Activated CD4-positive, alpha-beta T cell treated with anti-CD3 and anti-CD28 coated beads, Interleukin-2, amount 10 ng/mL, durations not matched to agents 24 days and 14 days (primary cell): ENCODE measurements around the gene CCN6. TPM values are rescaled to one million over a fixed set of nuclear protein-coding genes. Genes with fewer than 3 reads are reported as not detected.
"Not testable (repeated sequence)": the region's sequence is repeated elsewhere in the genome, so short reads cannot be mapped to it uniquely, and the experiment has no call there.

ENCODE experiments used
- DNase-seq: peaks from one replicate; pipeline ENCODE4 v3.0.0; 2022
- H3K27ac Mint-ChIP-seq: one replicate; pipeline ENCODE4 v1.8.0; 2022; ENCODE audit warnings: mild to moderate bottlenecking, mixed read lengths
- H3K27me3 Mint-ChIP-seq: one replicate; pipeline ENCODE4 v1.8.0; 2022; ENCODE audit warnings: mixed read lengths
- H3K36me3 Mint-ChIP-seq: one replicate; pipeline ENCODE4 v1.8.0; 2022; ENCODE audit warnings: low read depth, mild to moderate bottlenecking, mixed read lengths
- H3K4me1 Mint-ChIP-seq: one replicate; pipeline ENCODE4 v1.8.0; 2021; ENCODE audit warnings: mixed read lengths
- H3K4me3 Mint-ChIP-seq: one replicate; pipeline ENCODE4 v1.8.0; 2022; ENCODE audit warnings: mild to moderate bottlenecking, moderate library complexity, mixed read lengths
- H3K9me3 Mint-ChIP-seq: one replicate; pipeline ENCODE4 v1.8.0; 2021; ENCODE audit warnings: mixed read lengths
- intact Hi-C: fragments of 100-400 bp; cut with micrococcal nuclease; formaldehyde crosslinking; loops from one replicate; pipeline ENCODE4 v1.15.1; 2023
- total RNA-seq: library from RNA; stranded (reverse); gene quantifications from 2 replicates; pipeline ENCODE4 v1.2.3, GENCODE V29; 2022

CCN6 gene
- total RNA-seq, 1 donor from 2014 or later, result 0.72 TPM

GRCh38 chr6:112049026-112049799, 4.7 kb upstream of the CCN6 start:
- Mint-ChIP-seq H3K27ac (no peak overlapping the region), H3K36me3 (no peaks in the 10 kb centered on the region), H3K4me3 (no peak overlapping the region), H3K27me3 (no peaks in the 10 kb centered on the region), H3K4me1 (peaks cover 11% of the 10 kb centered on the region), H3K9me3 (no peaks in the 10 kb centered on the region)
- DNase-seq, result no peak
- intact Hi-C loops, result no loop called here

DNA sequence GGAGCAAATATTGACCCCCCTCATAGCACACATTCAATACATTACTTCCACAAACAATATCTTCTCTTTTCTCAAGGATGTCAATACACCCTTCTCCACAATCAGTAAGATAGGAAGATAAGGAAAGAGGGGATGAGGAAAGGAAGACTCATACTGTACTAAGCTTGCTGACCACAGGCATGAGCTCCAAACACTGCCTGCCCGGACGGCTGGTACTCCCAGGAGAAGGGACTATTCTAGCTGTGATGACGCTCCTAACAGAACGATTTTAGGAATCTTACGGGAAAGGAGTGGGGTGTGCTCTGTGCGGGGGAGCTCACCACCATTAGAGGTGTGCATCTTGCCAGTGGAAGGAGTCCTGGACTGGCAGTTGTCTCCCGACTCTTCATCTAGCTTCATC, 3.9 kb upstream of the CCN6 start:
- H3K9me3 Mint-ChIP-seq, result no peaks in the 10 kb centered on the region
- intact Hi-C loops, result no loop called here
- no peak overlapping the region for H3K4me3 Mint-ChIP-seq
- no peak for DNase-seq
- peaks cover 10% of the 10 kb centered on the region for H3K4me1 Mint-ChIP-seq
- peaks cover 2% of the 10 kb centered on the region for H3K27me3 Mint-ChIP-seq
- H3K36me3 Mint-ChIP-seq, result no peaks in the 10 kb centered on the region
- H3K27ac Mint-ChIP-seq, result no peak overlapping the region

- Mint-ChIP-seq H3K36me3 (no peaks in the 10 kb centered on the region), H3K27me3 (peaks cover 4% of the 10 kb centered on the region), H3K4me1 (peaks cover 10% of the 10 kb centered on the region), H3K4me3 (no peak overlapping the region), H3K27ac (no peak overlapping the region), H3K9me3 (no peaks in the 10 kb centered on the region)
- DNase-seq, result no peak
- intact Hi-C loops, result no loop called here
Measured at GRCh38 chr6:112050429-112050828, 3.5 kb upstream of the CCN6 start.

GRCh38 chr6:112051251-112051740, 2.6 kb upstream of the CCN6 start:
- H3K4me3 Mint-ChIP-seq, DNase-seq, H3K4me1 Mint-ChIP-seq, H3K36me3 Mint-ChIP-seq, H3K27ac Mint-ChIP-seq, H3K9me3 Mint-ChIP-seq, intact Hi-C loops, H3K27me3 Mint-ChIP-seq: not testable (repeated sequence)

- Mint-ChIP-seq H3K4me1 (peaks cover 5% of the 10 kb centered on the region), H3K27me3 (peaks cover 4% of the 10 kb centered on the region), H3K9me3 (no peaks in the 10 kb centered on the region), H3K27ac (no peak overlapping the region), H3K4me3 (no peak overlapping the region), H3K36me3 (no peaks in the 10 kb centered on the region)
- intact Hi-C loops, result no loop called here
- no peak for DNase-seq
Measured at GRCh38 chr6:112054555-112055190, 769 bp downstream of the CCN6 start.

DNA sequence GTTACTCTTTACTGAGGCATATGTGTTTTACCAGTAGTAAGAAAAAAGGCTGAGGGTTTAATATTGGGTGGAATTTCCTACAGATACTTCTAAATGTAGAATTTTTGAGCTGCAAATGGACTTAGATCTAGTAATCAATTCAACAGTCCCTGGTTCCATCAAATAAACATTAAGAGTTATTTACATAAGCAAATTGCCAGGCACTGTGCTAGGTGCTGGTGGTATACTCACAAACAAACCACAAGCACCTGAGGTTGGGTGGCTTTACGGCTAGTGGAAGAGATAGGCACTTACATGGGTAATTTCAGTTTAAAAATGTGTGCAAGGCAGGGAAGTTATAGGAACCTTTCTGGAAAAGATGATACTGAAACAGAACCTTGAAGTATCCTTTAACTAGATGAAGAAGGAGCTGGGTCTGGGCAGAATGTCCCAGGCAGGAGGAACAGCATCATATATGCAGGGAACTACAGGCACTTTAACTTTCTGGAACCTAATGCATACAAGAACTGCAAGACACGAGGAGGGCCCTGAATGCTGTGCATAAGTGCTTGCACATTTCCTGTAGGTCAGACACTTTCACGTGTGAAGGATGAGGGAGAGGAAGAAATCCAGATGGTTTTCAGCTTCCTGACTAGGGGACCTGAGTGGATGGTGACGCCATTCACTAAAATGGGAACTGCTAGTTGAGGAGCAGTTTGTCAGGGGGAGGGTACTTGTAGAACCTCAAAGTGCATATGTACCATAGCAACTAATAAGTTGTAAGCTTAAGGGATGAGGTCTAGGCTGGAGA, 4.5 kb downstream of the CCN6 start:
- Mint-ChIP-seq H3K4me1 (peaks cover 2% of the 10 kb centered on the region), H3K4me3 (no peak overlapping the region), H3K27ac (no peak overlapping the region), H3K9me3 (no peaks in the 10 kb centered on the region), H3K36me3 (no peaks in the 10 kb centered on the region), H3K27me3 (peaks cover 4% of the 10 kb centered on the region)
- intact Hi-C loops, result no loop called here
- DNase-seq, result peak; percentile 48

GRCh38 chr6:112061605-112062004, 7.7 kb downstream of the CCN6 start:
- H3K4me1 Mint-ChIP-seq, result no peaks in the 10 kb centered on the region
- H3K27me3 Mint-ChIP-seq, result peaks cover 7% of the 10 kb centered on the region
- DNase-seq, result no peak
- H3K27ac Mint-ChIP-seq, result no peak overlapping the region
- no peak overlapping the region for H3K4me3 Mint-ChIP-seq
- intact Hi-C loops, result no loop called here
- no peaks in the 10 kb centered on the region for H3K9me3 Mint-ChIP-seq
- no peaks in the 10 kb centered on the region for H3K36me3 Mint-ChIP-seq

- H3K4me1 Mint-ChIP-seq, result no peaks in the 10 kb centered on the region
- H3K9me3 Mint-ChIP-seq, result no peaks in the 10 kb centered on the region
- H3K36me3 Mint-ChIP-seq, result no peaks in the 10 kb centered on the region
- peaks cover 7% of the 10 kb centered on the region for H3K27me3 Mint-ChIP-seq
- DNase-seq, result no peak
- intact Hi-C loops, result no loop called here
- H3K27ac Mint-ChIP-seq, result no peak overlapping the region
- H3K4me3 Mint-ChIP-seq, result no peak overlapping the region
Measured at GRCh38 chr6:112062966-112063365, 9.1 kb downstream of the CCN6 start.

DNA sequence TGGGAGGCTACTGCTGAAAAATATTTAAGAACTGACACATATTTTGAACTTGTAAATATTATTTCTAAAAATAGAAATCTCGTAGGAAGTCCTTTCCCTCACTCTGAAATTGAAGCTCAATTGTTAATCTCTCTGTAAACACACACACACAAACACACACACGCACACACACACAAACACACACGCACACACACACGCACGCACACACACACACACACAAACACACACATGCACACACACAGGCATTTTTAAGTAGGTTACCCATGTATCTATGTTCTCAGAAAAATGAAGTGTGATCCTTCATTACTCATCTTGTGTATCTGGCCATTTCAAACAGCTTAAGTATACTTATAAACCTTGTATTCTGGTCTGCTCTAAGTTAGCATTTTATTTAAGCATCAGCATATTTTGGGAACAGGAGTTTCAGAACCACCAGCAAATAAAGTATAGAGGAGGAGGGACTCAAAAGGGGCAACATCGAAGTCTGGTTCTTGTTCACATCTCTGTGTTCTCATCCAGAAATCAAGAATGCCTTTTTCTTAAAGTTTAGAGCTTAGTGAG, 11.6 kb downstream of the CCN6 start:
- intact Hi-C loops, result no loop called here
- H3K4me3 Mint-ChIP-seq, result no peak overlapping the region
- peaks cover 3% of the 10 kb centered on the region for H3K36me3 Mint-ChIP-seq
- H3K27me3 Mint-ChIP-seq, result peaks cover 7% of the 10 kb centered on the region
- no peaks in the 10 kb centered on the region for H3K9me3 Mint-ChIP-seq
- H3K4me1 Mint-ChIP-seq, result no peaks in the 10 kb centered on the region
- DNase-seq, result no peak
- H3K27ac Mint-ChIP-seq, result no peak overlapping the region

GRCh38 chr6:112066606-112067005, 12.7 kb downstream of the CCN6 start:
- peaks cover 4% of the 10 kb centered on the region for H3K36me3 Mint-ChIP-seq
- no peak overlapping the region for H3K4me3 Mint-ChIP-seq
- peaks cover 7% of the 10 kb centered on the region for H3K27me3 Mint-ChIP-seq
- H3K27ac Mint-ChIP-seq, result no peak overlapping the region
- H3K9me3 Mint-ChIP-seq, result no peaks in the 10 kb centered on the region
- DNase-seq, result no peak
- H3K4me1 Mint-ChIP-seq, result no peaks in the 10 kb centered on the region
- intact Hi-C loops, result no loop called here

- intact Hi-C loops, result no loop called here
- no peak overlapping the region for H3K27ac Mint-ChIP-seq
- H3K4me3 Mint-ChIP-seq, result no peak overlapping the region
Measured at GRCh38 chr6:112081569-112081968, 27.7 kb downstream of the CCN6 start.

DNA sequence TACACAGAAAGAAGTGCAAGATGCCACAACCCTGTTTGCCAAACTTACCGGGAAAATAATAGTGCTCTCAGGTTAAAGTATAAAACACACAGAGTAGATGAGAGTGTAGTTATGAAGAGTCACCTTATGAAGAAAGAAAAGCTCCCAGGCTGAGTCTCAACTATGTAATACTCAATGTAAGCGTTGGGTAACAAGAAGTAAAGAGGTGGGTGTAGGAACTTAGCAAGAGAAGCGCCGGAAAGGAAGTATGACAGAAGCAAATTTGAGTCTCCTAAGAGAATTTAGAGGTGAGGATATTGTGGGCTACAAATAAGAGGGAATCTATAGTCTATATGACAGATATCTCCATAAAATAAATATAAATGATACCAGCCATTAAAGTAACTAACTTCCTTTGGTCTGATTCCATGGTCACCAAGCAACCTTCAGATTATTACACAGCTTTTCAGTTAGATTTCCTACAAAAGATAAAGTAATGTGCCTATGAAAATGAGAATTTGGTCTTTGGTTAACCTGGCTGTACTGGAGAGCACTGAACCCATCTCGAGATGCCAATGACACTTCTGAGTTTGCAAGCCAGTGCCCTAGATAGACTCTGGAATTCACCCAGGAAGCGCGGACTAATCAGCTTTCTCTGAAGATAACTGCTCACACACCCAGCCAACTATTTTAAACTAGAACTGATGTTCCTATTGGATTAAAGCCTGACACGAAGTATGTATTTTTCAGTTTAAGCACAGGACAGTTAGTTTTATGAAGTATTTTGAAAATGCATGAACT, 31.6 kb downstream of the CCN6 start:
- Mint-ChIP-seq H3K27ac (no peak overlapping the region), H3K9me3 (no peaks in the 10 kb centered on the region), H3K36me3 (peaks cover 9% of the 10 kb centered on the region), H3K4me3 (peak overlapping the region; percentile 18), H3K27me3 (peaks cover 20% of the 10 kb centered on the region), H3K4me1 (peaks cover 7% of the 10 kb centered on the region)
- intact Hi-C loops, result loop anchor here (2.0 to 5.0 kb wide), 3 partner anchors 69 to 603 kb away; partner anchors contain the start of genes FYN and REV3L
- DNase-seq, result no peak

More at GRCh38 chr6:112081569-112081968, 27.7 kb downstream of the CCN6 start:
- DNase-seq, result no peak
- Mint-ChIP-seq H3K9me3 (no peaks in the 10 kb centered on the region), H3K36me3 (peaks cover 20% of the 10 kb centered on the region), H3K4me1 (peaks cover 7% of the 10 kb centered on the region), H3K27me3 (no peaks in the 10 kb centered on the region)

GRCh38 chr6:112086744-112087135, 32.8 kb downstream of the CCN6 start:
- no peak overlapping the region for H3K4me3 Mint-ChIP-seq
- H3K9me3 Mint-ChIP-seq, result no peaks in the 10 kb centered on the region
- no peak overlapping the region for H3K27ac Mint-ChIP-seq
- H3K27me3 Mint-ChIP-seq, result peaks cover 29% of the 10 kb centered on the region
- peaks cover 7% of the 10 kb centered on the region for H3K36me3 Mint-ChIP-seq
- intact Hi-C loops, result loop anchor here (1.0 to 5.0 kb wide), 4 partner anchors 68 to 604 kb away; partner anchors contain the start of genes FYN and REV3L
- H3K4me1 Mint-ChIP-seq, result peaks cover 7% of the 10 kb centered on the region
- DNase-seq, result no peak
